Measurements from ENCODE around the gene ASB2.

Gene ASB2

DNA sequence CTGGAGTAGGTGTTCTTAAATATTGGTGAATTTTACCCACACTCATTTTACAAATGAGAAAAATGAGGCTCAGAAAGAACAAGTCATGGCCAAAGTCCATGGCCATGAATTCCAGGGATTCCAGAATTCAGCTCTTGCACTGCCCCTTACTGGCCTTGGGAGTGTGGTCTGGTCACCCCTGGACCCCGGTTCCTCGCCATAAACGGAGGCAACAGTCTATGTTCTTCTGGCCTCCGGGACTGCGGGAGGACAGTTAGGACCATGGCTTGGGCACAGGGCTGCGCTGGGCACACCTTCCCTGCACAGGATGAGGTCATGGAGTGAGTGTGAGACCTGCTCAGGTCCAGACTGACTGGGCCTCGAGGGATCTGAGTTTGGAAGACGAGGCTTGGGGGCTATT lies 27.6 kb upstream of the ASB2 start:
- Histone ChIP-seq H3K27me3 (replicated peaks) (peaks cover 5% of the 10 kb centered on the region), H3K36me3 (replicated peaks) (no peaks in the 10 kb centered on the region), H3K4me3 (ENCODE audit: low read depth, low read length) (no peak overlapping the region), H3K27ac (no peak overlapping the region)
- DNase-seq = no peak
- TF ChIP-seq, protein P1, sequence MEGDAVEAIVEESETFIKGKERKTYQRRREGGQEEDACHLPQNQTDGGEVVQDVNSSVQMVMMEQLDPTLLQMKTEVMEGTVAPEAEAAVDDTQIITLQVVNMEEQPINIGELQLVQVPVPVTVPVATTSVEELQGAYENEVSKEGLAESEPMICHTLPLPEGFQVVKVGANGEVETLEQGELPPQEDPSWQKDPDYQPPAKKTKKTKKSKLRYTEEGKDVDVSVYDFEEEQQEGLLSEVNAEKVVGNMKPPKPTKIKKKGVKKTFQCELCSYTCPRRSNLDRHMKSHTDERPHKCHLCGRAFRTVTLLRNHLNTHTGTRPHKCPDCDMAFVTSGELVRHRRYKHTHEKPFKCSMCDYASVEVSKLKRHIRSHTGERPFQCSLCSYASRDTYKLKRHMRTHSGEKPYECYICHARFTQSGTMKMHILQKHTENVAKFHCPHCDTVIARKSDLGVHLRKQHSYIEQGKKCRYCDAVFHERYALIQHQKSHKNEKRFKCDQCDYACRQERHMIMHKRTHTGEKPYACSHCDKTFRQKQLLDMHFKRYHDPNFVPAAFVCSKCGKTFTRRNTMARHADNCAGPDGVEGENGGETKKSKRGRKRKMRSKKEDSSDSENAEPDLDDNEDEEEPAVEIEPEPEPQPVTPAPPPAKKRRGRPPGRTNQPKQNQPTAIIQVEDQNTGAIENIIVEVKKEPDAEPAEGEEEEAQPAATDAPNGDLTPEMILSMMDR (IDR thresholded peaks at IDR 0.05; ENCODE audit: low read depth, low read length, missing control alignments) = no peak
- in situ Hi-C loops (cut with HindIII; ENCODE audit: low pct_ligation_motif_present, low sequenced_read_pairs) = no loop called here

DNA sequence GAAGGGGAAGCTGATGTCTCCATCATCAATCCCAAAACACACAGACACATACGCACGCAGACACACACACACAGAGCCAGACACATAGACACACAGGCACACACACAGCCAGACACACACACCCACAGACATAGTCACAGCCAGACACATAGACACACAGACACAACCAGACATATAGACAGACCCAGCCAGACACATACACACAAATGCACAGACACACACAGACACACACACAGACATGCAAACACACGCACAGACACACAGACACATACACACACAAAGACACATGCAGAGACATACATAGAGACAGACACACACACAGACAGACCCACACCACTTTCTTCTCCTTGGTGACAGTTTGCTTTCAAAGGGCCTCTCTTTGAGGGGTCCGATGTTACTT lies 27.0 kb upstream of the ASB2 start:
- Histone ChIP-seq H3K4me3 (ENCODE audit: low read depth, low read length) (no peak overlapping the region), H3K27ac (no peak overlapping the region), H3K27me3 (replicated peaks) (peaks cover 5% of the 10 kb centered on the region), H3K36me3 (replicated peaks) (no peaks in the 10 kb centered on the region)
- DNase-seq = no peak
- TF ChIP-seq, protein P1 (IDR thresholded peaks at IDR 0.05; ENCODE audit: low read depth, low read length, missing control alignments) = no peak
- in situ Hi-C loops (cut with HindIII; ENCODE audit: low pct_ligation_motif_present, low sequenced_read_pairs) = no loop called here

DNA sequence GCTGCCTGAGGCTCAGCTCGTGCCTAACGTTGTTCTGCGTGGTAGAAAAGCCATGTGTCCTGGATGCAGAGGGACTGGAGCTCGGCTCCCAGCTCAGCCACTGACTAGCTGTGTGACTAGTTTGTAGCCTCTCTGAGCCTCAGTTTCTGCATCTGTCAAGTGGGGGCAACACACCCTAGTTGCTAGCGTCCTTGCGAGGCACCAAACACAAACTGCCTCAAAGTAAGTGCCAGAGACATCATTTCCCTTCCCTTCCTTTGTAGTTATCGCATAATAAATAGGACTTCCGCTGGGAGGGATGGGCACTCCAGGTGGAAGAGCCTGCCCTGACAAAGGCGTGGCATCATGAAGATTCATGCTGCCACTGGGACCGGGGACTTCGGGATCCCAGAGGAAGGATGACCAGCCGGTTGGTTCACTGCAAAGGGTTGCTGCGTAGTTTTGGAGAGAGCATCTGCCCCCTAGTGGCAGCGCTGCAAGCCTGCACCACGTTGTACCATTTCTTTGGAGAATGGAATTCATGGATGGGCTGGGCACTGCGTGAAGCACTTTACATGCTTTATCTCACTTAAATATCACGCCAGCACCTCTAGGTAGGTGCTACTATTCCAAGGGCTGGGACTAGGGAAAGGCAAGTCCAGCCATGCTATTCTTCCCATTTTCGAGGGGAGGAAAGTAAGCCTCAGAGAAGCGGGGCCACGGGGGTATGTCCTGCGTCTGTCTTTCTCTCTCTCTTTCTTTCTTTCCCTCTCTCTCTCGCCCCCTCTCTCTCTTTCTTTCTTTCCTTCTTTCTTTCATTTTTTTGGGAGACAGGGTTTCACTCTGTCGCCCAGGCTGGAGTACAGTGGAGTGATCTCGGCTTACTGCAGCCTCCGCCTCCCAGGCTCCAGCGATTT lies 25.4 kb upstream of the ASB2 start:
- peak; percentile 50 for DNase-seq
- no peak overlapping the region for H3K27ac ChIP-seq
- no peaks in the 10 kb centered on the region for H3K36me3 ChIP-seq (replicated peaks)
- peaks cover 6% of the 10 kb centered on the region for H3K27me3 ChIP-seq (replicated peaks)
- H3K4me3 ChIP-seq (ENCODE audit: low read depth, low read length) = no peak overlapping the region
- in situ Hi-C loops (cut with HindIII; ENCODE audit: low pct_ligation_motif_present, low sequenced_read_pairs) = no loop called here
- TF ChIP-seq, protein P1 (IDR thresholded peaks at IDR 0.05; ENCODE audit: low read depth, low read length, missing control alignments) = peak; percentile 97

DNA sequence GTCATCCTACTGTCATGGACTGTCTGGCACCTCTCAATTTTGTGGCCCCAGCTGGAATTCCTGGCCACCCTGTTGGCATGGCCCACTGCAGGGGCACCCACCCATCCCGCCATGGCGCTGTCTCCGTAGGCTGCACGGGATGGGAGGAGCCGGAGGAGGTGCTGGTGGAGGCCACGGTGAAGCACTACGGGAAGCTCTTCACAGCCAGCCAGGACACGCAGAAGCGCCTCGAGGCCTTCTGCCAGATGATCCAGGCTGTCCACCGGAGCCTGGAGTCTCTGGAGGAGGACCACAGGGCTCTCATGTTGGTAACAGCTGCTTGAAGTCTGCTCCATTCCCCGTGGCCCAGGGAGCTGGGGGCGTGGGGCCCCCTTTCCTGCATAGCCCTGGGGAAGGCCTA lies 24.6 kb upstream of the ASB2 start:
- TF ChIP-seq, protein P1 (IDR thresholded peaks at IDR 0.05; ENCODE audit: low read depth, low read length, missing control alignments) = no peak
- in situ Hi-C loops (cut with HindIII; ENCODE audit: low pct_ligation_motif_present, low sequenced_read_pairs) = no loop called here
- peaks cover 7% of the 10 kb centered on the region for H3K27me3 ChIP-seq (replicated peaks)
- H3K36me3 ChIP-seq (replicated peaks) = no peaks in the 10 kb centered on the region
- no peak overlapping the region for H3K4me3 ChIP-seq (ENCODE audit: low read depth, low read length)
- DNase-seq = no peak
- H3K27ac ChIP-seq = no peak overlapping the region

DNA sequence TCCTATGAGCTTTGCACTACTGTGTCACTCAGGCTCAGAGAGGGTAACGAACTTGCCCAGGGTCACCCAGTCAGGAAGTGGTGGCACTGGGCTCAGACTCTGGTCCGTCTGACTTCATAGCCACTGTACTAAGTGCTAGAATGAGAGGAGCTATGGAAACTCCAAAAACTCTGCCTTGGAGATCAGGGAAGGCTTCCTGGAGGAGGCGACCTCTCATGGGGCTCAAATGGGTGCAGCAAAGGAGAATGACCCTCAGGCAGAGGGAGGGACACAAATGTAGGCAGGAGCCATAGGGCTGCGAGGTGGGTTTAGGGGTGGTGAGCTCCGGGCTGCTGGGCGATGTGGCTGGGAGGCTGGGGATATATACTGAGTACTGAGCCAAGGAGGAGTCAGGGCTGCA lies 23.9 kb upstream of the ASB2 start:
- Histone ChIP-seq H3K4me3 (ENCODE audit: low read depth, low read length) (no peak overlapping the region), H3K27ac (no peak overlapping the region), H3K36me3 (replicated peaks) (no peaks in the 10 kb centered on the region), H3K27me3 (replicated peaks) (peaks cover 11% of the 10 kb centered on the region)
- in situ Hi-C loops (cut with HindIII; ENCODE audit: low pct_ligation_motif_present, low sequenced_read_pairs) = no loop called here
- TF ChIP-seq, protein P1 (IDR thresholded peaks at IDR 0.05; ENCODE audit: low read depth, low read length, missing control alignments) = no peak
- no peak for DNase-seq
